OCI-LY7 (cell line): ENCODE measurements around the gene PLP1. TPM values are rescaled to one million over a fixed set of nuclear protein-coding genes. Genes with fewer than 3 reads are reported as not detected.
"Not testable (repeated sequence)": the region's sequence is repeated elsewhere in the genome, so short reads cannot be mapped to it uniquely, and the experiment has no call there.

Experiments
- BruUV-seq: library from RNA; stranded (reverse); fragments of 400-500 nt; replicated peaks from 2 replicates; lab custom pipeline; 2021; lab: Mats Ljungman, UMichigan
- CTCF ChIA-PET: fragments of 300-600 bp; sonication (Branson Sonifier 250); formaldehyde crosslinking; loops from one replicate; lab custom pipeline; 2022; ENCODE audit warnings: antibody characterized with exemption; ENCODE audit not compliant: unreplicated experiment; lab: Charles Lee
- POLR2A ChIA-PET: fragments of 300-600 bp; sonication (Branson Sonifier 250); formaldehyde crosslinking; loops from one replicate; lab custom pipeline; 2022; ENCODE audit warnings: antibody characterized with exemption; lab: Charles Lee
- DNase-seq: peaks from one replicate; pipeline ENCODE4 v3.0.0-alpha.2; 2015; ENCODE audit warnings: low spot score
- H2AFZ ChIP-seq: fragments of 200-600 bp; sonication (generic), shearing (Covaris generic); 2 replicates; pipeline ENCODE4 v1.6.1; 2014; ENCODE audit warnings: mild to moderate bottlenecking, antibody characterized with exemption, low read length, moderate library complexity
- H3K27ac ChIP-seq: fragments of 200-600 bp; sonication (generic); 2 replicates; pipeline ENCODE4 v1.5.1; 2014; ENCODE audit warnings: mixed run types, low read depth, mild to moderate bottlenecking, moderate library complexity, low read length, inconsistent platforms; ENCODE audit not compliant: poor library complexity, severe bottlenecking
- H3K36me3 ChIP-seq: fragments of 200-600 bp; sonication (generic); 2 replicates; pipeline ENCODE4 v1.6.1; 2014; ENCODE audit warnings: mild to moderate bottlenecking, antibody characterized with exemption, low read length, moderate library complexity, mixed read lengths; ENCODE audit not compliant: insufficient read depth
- H3K4me1 ChIP-seq: fragments of 200-600 bp; sonication (generic); 2 replicates; pipeline ENCODE4 v1.5.1; 2014; ENCODE audit warnings: mild to moderate bottlenecking, low read length; ENCODE audit not compliant: insufficient read depth, poor library complexity, severe bottlenecking
- H3K4me2 ChIP-seq: fragments of 200-600 bp; sonication (generic); 2 replicates; pipeline ENCODE4 v1.6.1; 2014; ENCODE audit warnings: mild to moderate bottlenecking, low read length
- H3K4me3 ChIP-seq: fragments of 200-600 bp; sonication (generic); 2 replicates; pipeline ENCODE4 v1.5.1; 2014; ENCODE audit warnings: mild to moderate bottlenecking, low read depth, low read length; ENCODE audit not compliant: poor library complexity, severe bottlenecking
- H3K79me2 ChIP-seq: fragments of 200-600 bp; sonication (generic); 2 replicates; pipeline ENCODE4 v1.6.1; 2016; ENCODE audit warnings: low read depth, mild to moderate bottlenecking, low read length, moderate library complexity, mixed read lengths; ENCODE audit not compliant: insufficient read depth
- H3K9me2 ChIP-seq: fragments of 200-600 bp; sonication (generic); 2 replicates; pipeline ENCODE4 v1.6.1; 2016; ENCODE audit warnings: mild to moderate bottlenecking, low read length, mixed read lengths; ENCODE audit not compliant: insufficient read depth
- H3K9me3 ChIP-seq: fragments of 200-600 bp; sonication (generic); 2 replicates; pipeline ENCODE4 v1.6.1; 2014; ENCODE audit warnings: mild to moderate bottlenecking, mixed run types, low read length, mixed read lengths
- H4K20me1 ChIP-seq: fragments of 200-600 bp; sonication (generic); 2 replicates; pipeline ENCODE4 v1.6.1; 2014; ENCODE audit warnings: mild to moderate bottlenecking, antibody characterized with exemption, low read length, moderate library complexity, mixed read lengths; ENCODE audit not compliant: insufficient read depth
- CTCF ChIP-seq: fragments of 200-600 bp; sonication (generic); conservative IDR thresholded peaks from 2 replicates; pipeline ENCODE4 v1.5.1; 2014; ENCODE audit warnings: mild to moderate bottlenecking, antibody characterized with exemption, low read length, moderate library complexity, mixed read lengths
- EZH2phosphoT487 ChIP-seq: fragments of 200-600 bp; sonication (generic); IDR thresholded peaks from 2 replicates; pipeline ENCODE4 v1.6.1; 2018; ENCODE audit warnings: low read depth, borderline replicate concordance, mild to moderate bottlenecking, mixed run types, antibody characterized with exemption, low read length, moderate library complexity, mixed read lengths
- intact Hi-C: fragments of 100-400 bp; cut with micrococcal nuclease; formaldehyde crosslinking; loops from one replicate; pipeline ENCODE4 v1.10.0; 2022; ENCODE audit not compliant: unreplicated experiment
- total RNA-seq, 2 experiments: library from RNA; depleted of rRNA in 1 of 2; stranded (reverse); fragments of >200 nt in 1 of 2; shearing (Covaris generic) in 1 of 2; gene quantifications; 2 replicates each; pipeline ENCODE4 v1.2.3, GENCODE V29; 2014 to 2022

Gene PLP1
- total RNA-seq, 2 experiments from 2014 or later, result not detected

- no peaks in the 10 kb centered on the region for H3K9me2 ChIP-seq
- no peaks in the 10 kb centered on the region for H3K36me3 ChIP-seq
- no peaks in the 10 kb centered on the region for H3K79me2 ChIP-seq
- no peak overlapping the region for H3K4me3 ChIP-seq
- POLR2A ChIA-PET, result no interaction called here
- no peaks in the 10 kb centered on the region for H3K4me1 ChIP-seq
- H3K4me2 ChIP-seq, result no peak overlapping the region
- TF ChIP-seq CTCF (no peak), EZH2phosphoT487 (no peak)
- CTCF ChIA-PET, result no interaction called here
- BruUV-seq, result no TSS peak
- H3K9me3 ChIP-seq, result no peaks in the 10 kb centered on the region
- no peak overlapping the region for H2AFZ ChIP-seq
- intact Hi-C loops, result no loop called here
- no peaks in the 10 kb centered on the region for H4K20me1 ChIP-seq
- DNase-seq, result no peak
- H3K27ac ChIP-seq, result no peak overlapping the region
Observed at GRCh38 chrX:103754401-103754800, 22.2 kb upstream of the PLP1 start.

- no peak for DNase-seq
- Histone ChIP-seq H3K79me2 (no peaks in the 10 kb centered on the region), H2AFZ (no peak overlapping the region), H3K4me3 (no peak overlapping the region), H3K27ac (no peak overlapping the region), H4K20me1 (no peaks in the 10 kb centered on the region), H3K9me2 (no peaks in the 10 kb centered on the region), H3K4me2 (no peak overlapping the region), H3K36me3 (no peaks in the 10 kb centered on the region), H3K9me3 (no peaks in the 10 kb centered on the region), H3K4me1 (no peaks in the 10 kb centered on the region)
- intact Hi-C loops, result no loop called here
- ChIA-PET CTCF (no interaction called here), POLR2A (no interaction called here)
- no TSS peak for BruUV-seq
- no peak for TF ChIP-seq EZH2phosphoT487
- TF ChIP-seq CTCF, result no peak
Observed at GRCh38 chrX:103756736-103757135, 19.9 kb upstream of the PLP1 start.

GRCh38 chrX:103758555-103758954, 18.1 kb upstream of the PLP1 start:
- no TSS peak for BruUV-seq
- ChIA-PET CTCF (no interaction called here), POLR2A (no interaction called here)
- H3K4me3 ChIP-seq, result no peak overlapping the region
- H3K9me3 ChIP-seq, result no peaks in the 10 kb centered on the region
- no peak overlapping the region for H3K4me2 ChIP-seq
- intact Hi-C loops, result no loop called here
- H3K4me1 ChIP-seq, result no peaks in the 10 kb centered on the region
- TF ChIP-seq CTCF, result no peak
- TF ChIP-seq EZH2phosphoT487, result no peak
- no peaks in the 10 kb centered on the region for H3K36me3 ChIP-seq
- no peak overlapping the region for H2AFZ ChIP-seq
- H3K27ac ChIP-seq, result no peak overlapping the region
- no peaks in the 10 kb centered on the region for H3K79me2 ChIP-seq
- no peaks in the 10 kb centered on the region for H3K9me2 ChIP-seq
- no peak for DNase-seq
- H4K20me1 ChIP-seq, result no peaks in the 10 kb centered on the region

GRCh38 chrX:103763541-103763940, 13.1 kb upstream of the PLP1 start:
- H3K9me2 ChIP-seq, H3K4me1 ChIP-seq, DNase-seq, H3K27ac ChIP-seq, H3K36me3 ChIP-seq, H4K20me1 ChIP-seq, H3K4me3 ChIP-seq, H3K79me2 ChIP-seq, H2AFZ ChIP-seq, intact Hi-C loops, CTCF ChIA-PET, POLR2A ChIA-PET, H3K4me2 ChIP-seq, BruUV-seq, H3K9me3 ChIP-seq: not testable (repeated sequence)
